HepG2 (cell line): ENCODE results near the gene CNTN5. TPM values are rescaled to one million over a fixed set of nuclear protein-coding genes. Genes with fewer than 3 reads are reported as not detected.
A peak's percentile ranks its signal among the peaks of the same experiment; 100 is the strongest.

ENCODE experiments used
- ATAC-seq: fragments of 200-7000 bp; cut with Tn5 transposase; 3 replicates; pipeline ENCODE4 v1.9.1; 2020; ENCODE audit warnings: mild to moderate bottlenecking, moderate library complexity
- BruUV-seq: library from RNA; stranded (reverse); fragments of 400-500 nt; replicated peaks from 2 replicates; lab custom pipeline; 2021; lab: Mats Ljungman, UMichigan
- CTCF ChIA-PET: fragments of 300-600 bp; formaldehyde crosslinking; extraction: SDS; loops from one replicate; lab custom pipeline; 2021; ENCODE audit warnings: low total read pairs, inconsistent platforms, low intra/inter-chr PET ratio; lab: Yijun Ruan, JAX
- POLR2A ChIA-PET: fragments of 350-600 bp; sonication (Branson Sonifier 250); formaldehyde crosslinking; loops from one replicate; lab custom pipeline; 2020; ENCODE audit warnings: antibody characterized with exemption, inconsistent platforms; lab: Yijun Ruan, JAX
- DNase-seq: peaks from one replicate; pipeline ENCODE4 v3.0.0-alpha.2; 2015; ENCODE audit warnings: low spot score
- FAIRE-seq: peaks from 3 replicates; lab custom pipeline; 2011; peaks lifted over from hg19 to GRCh38; lab: Jason Lieb, UNC
- H2AFZ ChIP-seq: one replicate; pipeline ENCODE4 v1.6.1; 2011; ENCODE audit warnings: low read length, inconsistent platforms
- H3K27ac ChIP-seq: fragments of 300-600 bp; 3 replicates; pipeline ENCODE4 v1.8.0; 2011; ENCODE audit warnings: mixed run types, mild to moderate bottlenecking, mixed read lengths, low read length, inconsistent platforms; ENCODE audit not compliant: insufficient read depth; ENCODE audit errors: extremely low read length
- H3K27me3 ChIP-seq, 2 experiments: fragments of 200-600 bp in 1 of 2; 2 replicates in 1 of 2; 3 replicates in 1 of 2; pipeline versions ENCODE4 v1.6.0 to v1.8.0; 2011; ENCODE audit warnings: low read length in 2 of 2, mild to moderate bottlenecking in 2 of 2, moderate library complexity in 2 of 2, inconsistent platforms in 1 of 2; ENCODE audit not compliant: insufficient read depth in 2 of 2, control insufficient read depth in 1 of 2
- H3K36me3 ChIP-seq, 2 experiments: fragments of 200-600 bp in 1 of 2; replicated peaks in 1 of 2; 2 replicates in 1 of 2; 3 replicates in 1 of 2; pipeline versions ENCODE4 v1.5.1 to v1.8.0; 2011; ENCODE audit warnings: low read length in 2 of 2, inconsistent platforms in 1 of 2; ENCODE audit not compliant: insufficient read depth in 2 of 2, control insufficient read depth in 1 of 2
- H3K4me1 ChIP-seq: 2 replicates; pipeline ENCODE4 v1.5.1; 2012; ENCODE audit warnings: low read length, inconsistent platforms; ENCODE audit not compliant: insufficient read depth
- H3K4me2 ChIP-seq: 2 replicates; pipeline ENCODE4 v1.6.0; 2011; ENCODE audit warnings: low read depth, low read length, inconsistent platforms
- H3K4me3 ChIP-seq, 3 experiments: fragments of 200-600 bp in 1 of 3; sonication (generic), shearing (Covaris generic) in 1 of 3; replicated peaks in 1 of 3; 2 replicates each; pipeline ENCODE4 v1.5.1; 2011 to 2016; ENCODE audit warnings: low read length in 3 of 3, inconsistent platforms in 2 of 3, low read depth in 2 of 3, mild to moderate bottlenecking in 2 of 3, control low read depth in 1 of 3, mixed read lengths in 1 of 3; ENCODE audit not compliant: insufficient read depth in 1 of 3
- H3K79me2 ChIP-seq: one replicate; pipeline ENCODE4 v1.6.1; 2011; ENCODE audit warnings: low read length, inconsistent platforms; ENCODE audit not compliant: insufficient read depth
- H3K9ac ChIP-seq: 2 replicates; pipeline ENCODE4 v1.6.0; 2011; ENCODE audit warnings: mild to moderate bottlenecking, low read depth, low read length, inconsistent platforms; ENCODE audit not compliant: insufficient read depth
- H3K9me3 ChIP-seq: 2 replicates; pipeline ENCODE4 v1.5.1; 2012; ENCODE audit warnings: mild to moderate bottlenecking, low read length
- H4K20me1 ChIP-seq: 2 replicates; pipeline ENCODE4 v1.6.0; 2011; ENCODE audit warnings: inconsistent platforms, mild to moderate bottlenecking, low read length, moderate library complexity; ENCODE audit not compliant: insufficient read depth
- CEBPB ChIP-seq: IDR thresholded peaks from 2 replicates; pipeline ENCODE4 v1.6.1; 2011; ENCODE audit warnings: low read depth, low read length, improper control_type of control experiment, borderline replicate concordance
- NFAT5 ChIP-seq: sonication (generic); formaldehyde crosslinking; IDR thresholded peaks from 2 replicates; pipeline ENCODE4 v1.4.0; 2020; ENCODE audit warnings: missing genetic modification reagents
- ZNF333 ChIP-seq: sonication (generic); formaldehyde crosslinking; IDR thresholded peaks from 2 replicates; pipeline ENCODE4 v1.4.0; 2020; ENCODE audit warnings: mild to moderate bottlenecking, missing genetic modification reagents, borderline replicate concordance
- ZNF383 ChIP-seq: sonication (generic); formaldehyde crosslinking; IDR thresholded peaks from 2 replicates; pipeline ENCODE4 v1.4.0; 2020; ENCODE audit warnings: missing genetic modification reagents, mild to moderate bottlenecking, borderline replicate concordance
- ZNF501 ChIP-seq: sonication (generic); formaldehyde crosslinking; IDR thresholded peaks from 2 replicates; pipeline ENCODE4 v1.5.1; 2020; ENCODE audit warnings: mild to moderate bottlenecking, moderate library complexity, missing genetic modification reagents
- WGBS: methylation state at CpG from one replicate; pipeline ENCODE4 v1.1.6; 2017; ENCODE audit warnings: low lambda C conversion rate; 5-methylcytosine and 5-hydroxymethylcytosine counted together
- in situ Hi-C: cut with HindIII; loops from 2 replicates; pipeline ENCODE4 v1.10.0; 2017; ENCODE audit warnings: low pct_unique_long_range_greater_than_20kb; ENCODE audit not compliant: extremely low pct_ligation_motif_present
- intact Hi-C: fragments of 100-400 bp; cut with micrococcal nuclease; formaldehyde crosslinking; loops from one replicate; pipeline ENCODE4 v1.10.0; 2022; ENCODE audit not compliant: unreplicated experiment
- polyA plus RNA-seq, 8 experiments: library from polyadenylated mRNA; depleted of rRNA in 3 of 8; stranded (reverse) in 7 of 8; unstranded in 1 of 8; fragments of >200 nt; fragmentation: Illumina TruSeq in 4 of 8; extraction: Trizol in 4 of 8; gene quantifications; 2 replicates each; pipeline versions ENCODE4 v1.2.1 to v1.2.3, GENCODE V29; 2011 to 2016; ENCODE audit warnings: low read depth in 4 of 8, missing spikeins in 1 of 8, mixed read lengths in 1 of 8; ENCODE audit not compliant: insufficient read depth in 1 of 8
- total RNA-seq, 5 experiments: library from RNA; depleted of rRNA; stranded (reverse); fragments of >200 nt; fragmentation: Illumina TruSeq; extraction: Trizol; gene quantifications; 2 replicates each; pipeline ENCODE4 v1.2.3, GENCODE V29; 2016; ENCODE audit warnings: low read depth in 1 of 5

Gene CNTN5
- total and polyA plus RNA-seq, 2 of the 13 experiments (the other 11 are each of a cell fraction or from before 2014, with no cell fraction given), result not detected

DNA sequence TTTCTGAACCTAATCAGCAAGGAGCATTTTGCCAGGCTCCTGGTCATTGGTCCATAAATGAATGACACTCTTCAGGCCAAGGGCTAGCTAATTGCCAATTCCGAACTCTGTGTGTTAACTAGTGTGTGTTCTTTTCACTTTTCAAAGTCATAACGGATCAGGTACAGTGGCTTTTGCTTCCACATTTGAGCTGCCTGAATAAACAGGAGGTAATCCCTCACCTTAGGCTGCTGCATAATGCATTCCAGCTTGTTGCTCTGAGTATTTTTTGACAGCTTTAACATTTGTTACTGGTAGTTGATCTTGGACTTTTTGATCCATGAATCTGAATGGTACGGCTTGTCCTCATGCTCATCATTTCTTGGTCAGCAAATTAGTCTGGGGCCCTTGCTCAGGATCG, 485.1 kb downstream of the CNTN5 start (continued):
- no peak for TF ChIP-seq NFAT5 (CRISPR knock-in tag)
- TF ChIP-seq ZNF333, result no peak
- TF ChIP-seq ZNF383 (CRISPR knock-in tag), result no peak

GRCh38 chr11:99509863-99510262, 489.1 kb downstream of the CNTN5 start:
- no peak for DNase-seq
- Histone ChIP-seq H3K9ac (no peak overlapping the region), H2AFZ (no peak overlapping the region), H3K4me3 (no peak overlapping the region), H3K9me3 (no peaks in the 10 kb centered on the region), H3K36me3 (no peaks in the 10 kb centered on the region), H3K79me2 (no peaks in the 10 kb centered on the region), H3K27ac (no peak overlapping the region), H3K27me3 (no peaks in the 10 kb centered on the region; a peak in 1 of 5 replicates), H3K4me2 (no peak overlapping the region), H3K4me1 (no peaks in the 10 kb centered on the region), H4K20me1 (no peaks in the 10 kb centered on the region)
- no peak for ATAC-seq
- FAIRE-seq, result no peak
- in situ Hi-C loops (no loop called here), intact Hi-C loops (no loop called here)
- TF ChIP-seq CEBPB (peak; percentile 39; the same call in 1 of the 2 replicates), ZNF501 (CRISPR knock-in tag) (no peak)
- POLR2A ChIA-PET, result no interaction called here
- 2% methylated on average over 2 of the region's 2 CpGs for WGBS
- CTCF ChIA-PET, result no interaction called here
- BruUV-seq, result no TSS peak
